RWPE1 (cell line): ENCODE data around the gene BZW1.

Experiments used
- CTCF ChIA-PET: fragments of 350-600 bp; sonication (Branson Sonifier 250); formaldehyde crosslinking; extraction: SDS; loops from one replicate; lab custom pipeline; 2021; lab: Yijun Ruan, JAX
- POLR2A ChIA-PET: fragments of 400-600 bp; formaldehyde crosslinking; extraction: SDS; loops from one replicate; lab custom pipeline; 2020; ENCODE audit warnings: antibody characterized with exemption; ENCODE audit not compliant: low non-redundant PET; lab: Yijun Ruan, JAX
- DNase-seq: peaks from one replicate; pipeline ENCODE4 v3.0.0; 2012; ENCODE audit warnings: low spot score
- H3K27ac ChIP-seq: fragments of 450-650 bp; 2 replicates; pipeline ENCODE4 v1.5.1; 2017
- CTCF ChIP-seq: fragments of 450-650 bp; conservative IDR thresholded peaks from 2 replicates; pipeline ENCODE4 v1.5.1; 2017; ENCODE audit warnings: low read depth, mild to moderate bottlenecking

The BZW1 gene

GRCh38 chr2:200850512-200851256, 39.0 kb downstream of the BZW1 start:
- DNase-seq: no peak
- TF ChIP-seq CTCF: no peak
- H3K27ac ChIP-seq: no peak overlapping the region
- ChIA-PET CTCF (interaction anchor here (0.6 kb wide), 1 partner anchor 238 kb away, joined by 4 read pairs; no protein-coding TSS in a partner anchor), POLR2A (interaction anchor here (0.6 kb wide), 1 partner anchor 124 kb away, joined by 3 read pairs; no protein-coding TSS in a partner anchor)

GRCh38 chr2:200851398-200852248, 39.9 kb downstream of the BZW1 start:
- POLR2A ChIA-PET: no interaction called here
- CTCF ChIA-PET: interaction anchor here (0.6 kb wide), 2 partner anchors 75 to 238 kb away, joined by 3 to 4 read pairs; no protein-coding TSS in a partner anchor
- peak overlapping the region; percentile 28; the same call in 1 of the 2 replicates for H3K27ac ChIP-seq
- TF ChIP-seq CTCF: no peak
- no peak for DNase-seq

- H3K27ac ChIP-seq: no peak overlapping the region
- ChIA-PET CTCF (interaction anchor here (0.6 kb wide), 1 partner anchor 76 kb away, joined by 3 read pairs; no protein-coding TSS in a partner anchor), POLR2A (interaction anchor here (0.6 kb wide), 1 partner anchor 34 kb away, joined by 5 read pairs; no protein-coding TSS in a partner anchor)
- TF ChIP-seq CTCF: no peak
- no peak for DNase-seq
Measured at GRCh38 chr2:200852605-200853004, 40.9 kb downstream of the BZW1 start.

- no peak overlapping the region for H3K27ac ChIP-seq
- ChIA-PET POLR2A (no interaction called here), CTCF (no interaction called here)
- no peak for TF ChIP-seq CTCF
- no peak for DNase-seq
Measured at GRCh38 chr2:200856806-200857205, 45.1 kb downstream of the BZW1 start.

- TF ChIP-seq CTCF: no peak
- H3K27ac ChIP-seq: no peak overlapping the region
- ChIA-PET POLR2A (no interaction called here), CTCF (interaction anchor here (0.6 to 0.7 kb wide), 2 partner anchors 59 to 305 kb away, joined by 3 read pairs; no protein-coding TSS in a partner anchor)
- DNase-seq: no peak
Measured at GRCh38 chr2:200860092-200860795, 48.5 kb downstream of the BZW1 start.
